Kidney tubule cell (primary cell): Measurements from ENCODE around the gene EPB41L3.
A peak's percentile ranks its signal among the peaks of the same experiment; 100 is the strongest.
"Not testable (repeated sequence)": the region's sequence is repeated elsewhere in the genome, so short reads cannot be mapped to it uniquely, and the experiment has no call there.

Experiments used
- DNase-seq: peaks from one replicate; pipeline ENCODE4 v3.0.0-alpha.2; 2018; ENCODE audit warnings: low spot score

EPB41L3 gene

DNA sequence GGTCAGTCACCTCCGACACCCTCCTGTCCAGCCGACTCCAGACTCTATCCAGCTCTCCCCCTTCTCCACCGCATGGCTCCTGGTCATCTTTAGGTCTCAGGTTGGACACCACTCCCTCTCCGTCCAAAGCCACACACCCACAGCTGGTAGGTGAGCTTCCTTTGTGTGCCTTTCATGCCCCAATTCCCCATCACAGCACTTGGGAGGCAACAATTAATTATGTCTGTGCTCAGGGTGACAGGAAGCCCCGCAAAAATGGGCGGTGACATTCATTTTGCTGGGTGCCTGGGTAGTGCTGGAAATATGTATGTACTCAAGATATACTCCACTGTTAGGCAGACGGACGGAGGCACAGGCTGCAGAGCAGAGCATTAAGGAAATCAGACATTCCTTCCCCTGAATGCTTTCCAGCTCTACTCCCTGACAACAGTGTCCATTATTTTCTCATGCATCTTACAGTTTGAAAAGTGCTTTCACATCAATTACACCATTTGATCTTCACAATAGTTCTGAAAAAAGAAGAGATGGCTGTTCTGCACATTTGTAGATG is 13.1 kb downstream of the EPB41L3 start:
- DNase-seq, result no peak

GRCh38 chr18:5529471-5529870 is 14.3 kb downstream of the EPB41L3 start:
- no peak for DNase-seq

DNA sequence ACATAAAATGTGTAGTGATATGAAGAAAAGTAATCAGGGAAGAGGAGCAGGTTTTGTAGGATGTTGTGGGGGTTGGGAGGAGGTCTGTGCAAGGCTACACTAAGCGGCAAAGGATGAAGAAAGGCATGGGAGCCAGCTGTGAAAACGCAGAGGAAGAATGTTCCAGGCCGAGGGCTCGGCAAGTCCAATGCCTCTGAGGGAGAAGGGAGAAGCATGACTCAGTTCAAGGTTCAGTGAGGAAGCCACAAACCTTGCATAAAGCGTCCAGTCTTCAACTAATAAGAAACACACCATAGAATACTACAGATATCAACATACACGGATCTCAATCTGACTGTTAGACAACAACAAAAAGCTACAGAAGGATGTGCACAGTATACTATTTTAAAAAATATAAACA is 16.2 kb downstream of the EPB41L3 start:
- DNase-seq, result peak; percentile 87

GRCh38 chr18:5524660-5525059 is 19.1 kb downstream of the EPB41L3 start:
- DNase-seq, result no peak

GRCh38 chr18:5521000-5521399 is 22.8 kb downstream of the EPB41L3 start:
- DNase-seq, result no peak

DNA sequence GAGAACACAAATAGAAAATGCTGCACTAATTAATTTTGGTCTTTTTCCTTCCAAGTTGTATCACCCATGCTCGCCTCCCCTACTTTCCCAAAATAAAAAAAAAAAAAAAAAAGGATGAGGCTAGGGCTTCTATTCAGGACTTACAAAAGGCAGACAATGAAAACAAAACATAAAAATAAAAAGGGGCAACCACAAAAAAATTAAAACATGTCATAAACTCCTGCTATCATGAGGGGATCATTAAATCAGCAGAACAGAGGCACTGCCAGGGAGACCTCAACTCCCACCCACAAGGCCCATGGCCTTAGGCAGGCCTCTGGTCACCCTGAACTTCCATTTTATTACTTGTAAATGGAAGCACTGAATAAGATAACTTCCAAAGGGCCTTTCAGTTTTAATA is 23.3 kb downstream of the EPB41L3 start:
- DNase-seq, result no peak

DNA sequence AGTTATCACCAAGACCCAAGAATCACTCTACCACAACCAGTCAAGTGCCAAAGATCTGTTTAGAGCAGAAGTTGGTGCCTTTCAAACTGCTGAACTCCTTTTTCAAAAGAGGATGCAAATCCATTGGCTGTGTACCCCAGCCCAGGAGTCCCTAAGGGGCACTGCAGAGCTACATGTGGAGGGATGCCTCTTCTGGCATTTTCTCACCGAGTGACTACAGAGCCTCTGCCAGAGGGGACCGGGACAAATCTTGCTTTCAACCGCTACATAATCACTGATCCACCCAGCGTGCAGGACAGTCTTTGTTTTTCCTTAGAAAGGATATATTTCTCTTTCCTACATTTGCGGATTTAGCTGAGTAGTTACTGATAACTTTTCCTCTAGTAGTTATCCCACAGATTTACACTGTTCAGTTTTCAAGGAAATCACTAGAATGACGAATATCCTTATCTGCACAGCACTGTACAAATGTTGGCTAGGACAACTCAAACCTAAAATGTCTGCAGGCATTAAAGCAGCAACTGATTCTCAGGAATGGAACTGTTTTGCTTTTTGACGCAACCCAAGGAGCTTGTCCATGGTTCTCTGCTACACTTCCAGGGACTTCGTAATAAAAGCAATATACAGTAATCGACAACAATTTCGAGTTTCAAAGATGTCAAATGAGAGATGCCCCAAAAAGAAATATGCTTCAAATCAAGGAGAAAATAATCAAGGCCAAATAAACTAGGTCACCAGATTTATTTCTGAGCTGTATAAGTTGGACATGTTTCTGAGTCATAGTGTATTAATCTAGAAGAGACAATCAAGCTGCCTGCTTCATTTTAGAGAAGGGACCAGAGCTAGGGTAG is 24.1 kb downstream of the EPB41L3 start:
- DNase-seq, result no peak

DNA sequence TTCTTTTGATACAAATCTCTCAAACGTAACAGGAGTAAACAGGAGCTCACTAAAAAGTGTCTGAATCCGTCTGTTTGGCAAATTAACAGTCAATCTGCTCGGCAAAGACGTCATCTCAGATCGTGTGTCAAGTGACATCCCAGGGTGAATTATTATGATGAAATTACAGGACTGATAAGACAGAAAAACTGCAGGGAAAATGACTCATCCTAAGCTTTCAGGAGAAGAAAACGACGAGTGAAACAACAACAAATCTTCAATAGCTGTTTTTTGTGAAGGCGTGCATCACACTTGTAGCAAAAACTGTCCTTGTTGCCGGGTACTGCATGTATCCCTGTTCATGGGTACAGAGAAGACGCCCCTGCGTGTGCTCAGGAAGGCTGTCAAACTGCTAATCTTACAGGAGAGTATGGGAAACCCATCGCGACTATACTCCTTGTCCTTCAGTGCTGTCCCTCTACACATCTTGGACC is 24.9 kb downstream of the EPB41L3 start:
- no peak for DNase-seq

- DNase-seq, result no peak
Measured at GRCh38 chr18:5518179-5518770, 25.5 kb downstream of the EPB41L3 start.

GRCh38 chr18:5516841-5517240 is 27.0 kb downstream of the EPB41L3 start:
- DNase-seq, result no peak

- no peak for DNase-seq
Measured at GRCh38 chr18:5515011-5515784, 28.6 kb downstream of the EPB41L3 start.

DNA sequence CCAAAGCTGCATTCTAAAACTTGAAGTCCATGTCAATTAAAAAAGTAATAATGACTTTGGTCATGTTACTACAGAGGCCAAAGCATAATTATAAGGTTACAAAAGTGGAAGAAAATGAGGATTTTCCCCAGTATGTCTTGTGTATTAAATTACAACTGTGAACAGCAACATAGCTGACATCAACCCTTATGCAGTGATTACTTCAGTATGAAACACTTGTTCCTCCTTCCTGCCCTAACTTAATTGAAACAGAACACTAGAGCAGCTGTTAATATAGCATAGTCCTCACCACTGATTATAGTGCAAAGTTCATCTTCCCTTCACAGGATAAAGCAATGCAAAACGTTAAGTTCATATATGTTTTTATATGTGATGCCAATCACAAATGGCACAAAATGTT is 29.9 kb downstream of the EPB41L3 start:
- no peak for DNase-seq

DNA sequence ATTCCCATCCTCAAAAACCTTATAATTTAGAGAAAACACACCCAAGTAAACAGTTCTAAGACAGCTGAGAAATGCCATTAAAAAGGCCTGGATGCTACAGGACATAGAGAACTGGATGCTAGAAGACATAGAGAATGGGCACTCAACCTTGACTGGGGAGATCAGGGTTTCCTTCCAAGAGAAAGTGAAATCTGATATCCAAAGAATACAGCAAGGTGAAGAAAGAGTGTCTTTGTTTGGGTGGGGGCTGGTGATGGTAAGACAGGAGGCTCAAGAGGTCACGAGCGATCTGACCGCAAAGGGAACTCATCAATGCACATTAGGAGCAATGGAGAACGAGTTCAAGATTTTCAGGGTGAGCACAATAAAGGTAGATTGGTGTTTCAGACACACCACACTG is 31.6 kb downstream of the EPB41L3 start:
- peak; percentile 27 for DNase-seq

- DNase-seq, result not testable (repeated sequence)
Measured at GRCh38 chr18:5511541-5511940, 32.3 kb downstream of the EPB41L3 start.

DNA sequence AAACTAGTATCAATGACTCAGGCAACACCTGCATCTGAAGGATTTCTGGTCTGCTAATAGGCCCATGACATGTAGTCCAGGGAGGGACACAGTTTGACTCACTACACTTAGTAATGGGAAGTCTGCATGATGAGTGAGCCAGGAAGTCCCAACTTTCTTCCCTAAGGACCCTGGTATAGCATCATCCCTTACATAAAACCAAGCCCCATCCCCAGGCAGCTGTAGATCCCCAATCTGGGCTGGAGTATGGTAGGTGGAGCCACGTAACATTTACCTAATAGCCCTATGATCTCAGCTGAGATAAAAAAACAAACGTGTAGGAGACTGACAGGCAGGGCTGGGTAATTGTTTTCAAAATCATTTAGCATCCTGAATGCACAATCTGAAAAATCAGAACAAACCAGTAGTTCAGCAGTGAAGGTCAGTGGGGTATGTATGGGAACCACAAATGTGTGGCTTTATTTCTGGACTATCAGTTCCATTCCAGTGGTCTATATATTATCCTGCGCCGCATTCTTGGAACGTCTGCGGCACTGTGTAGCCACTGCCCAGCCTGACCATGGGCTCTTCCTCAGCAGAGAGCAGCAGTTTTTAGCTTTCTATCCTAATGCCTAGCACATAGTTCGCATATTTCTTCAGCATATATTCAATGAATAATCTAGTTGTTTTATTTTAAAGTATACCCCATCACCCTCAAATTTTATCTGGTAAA is 33.5 kb downstream of the EPB41L3 start:
- peak; percentile 84 for DNase-seq

DNA sequence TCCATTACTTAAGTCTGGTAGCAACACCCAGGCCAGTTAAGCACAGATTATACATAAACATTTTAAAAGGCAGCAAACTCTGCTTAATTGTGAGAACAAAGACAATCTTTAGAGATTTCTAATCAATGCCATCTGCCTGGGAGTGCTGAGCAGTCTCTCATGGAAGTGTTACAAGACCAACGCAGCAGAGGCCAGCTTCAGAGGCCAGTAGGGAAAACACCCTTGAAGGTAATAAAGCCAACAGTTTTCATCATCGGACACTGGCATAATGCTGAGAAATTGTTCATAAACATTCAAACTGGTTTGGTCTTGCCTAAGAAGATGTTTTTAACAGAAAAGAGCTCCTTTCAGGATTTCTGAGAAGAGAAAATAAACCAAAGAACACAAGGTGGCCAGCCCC is 35.0 kb downstream of the EPB41L3 start:
- DNase-seq, result no peak

GRCh38 chr18:5507756-5508155 is 36.0 kb downstream of the EPB41L3 start:
- no peak for DNase-seq

DNA sequence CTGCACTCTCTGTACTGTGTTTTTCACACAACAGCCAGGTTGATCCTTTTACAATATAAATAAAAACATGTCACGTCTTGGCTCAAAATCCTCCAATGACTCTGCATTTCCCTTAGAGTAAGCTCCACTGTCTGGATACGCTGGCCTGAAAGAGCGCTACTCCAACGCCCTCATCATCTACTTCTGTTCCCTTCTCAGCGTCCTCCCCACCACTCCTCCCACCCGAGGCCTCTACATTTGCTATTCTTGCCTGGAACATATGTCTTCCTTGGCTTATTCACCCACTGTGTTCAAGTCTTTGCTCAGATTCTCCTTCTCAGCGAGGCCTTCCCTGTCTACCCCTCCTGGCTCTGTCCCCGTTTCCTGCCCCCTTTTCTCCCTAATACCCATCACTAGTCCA is 37.6 kb downstream of the EPB41L3 start:
- DNase-seq, result no peak

- DNase-seq, result no peak
Measured at GRCh38 chr18:5503740-5504139, 40.1 kb downstream of the EPB41L3 start.

GRCh38 chr18:5500158-5500939 is 43.4 kb downstream of the EPB41L3 start:
- no peak for DNase-seq

- DNase-seq, result no peak
Measured at GRCh38 chr18:5498452-5498851, 45.3 kb downstream of the EPB41L3 start.
